Measurements from ENCODE around the gene AASDHPPT.

The AASDHPPT gene

DNA sequence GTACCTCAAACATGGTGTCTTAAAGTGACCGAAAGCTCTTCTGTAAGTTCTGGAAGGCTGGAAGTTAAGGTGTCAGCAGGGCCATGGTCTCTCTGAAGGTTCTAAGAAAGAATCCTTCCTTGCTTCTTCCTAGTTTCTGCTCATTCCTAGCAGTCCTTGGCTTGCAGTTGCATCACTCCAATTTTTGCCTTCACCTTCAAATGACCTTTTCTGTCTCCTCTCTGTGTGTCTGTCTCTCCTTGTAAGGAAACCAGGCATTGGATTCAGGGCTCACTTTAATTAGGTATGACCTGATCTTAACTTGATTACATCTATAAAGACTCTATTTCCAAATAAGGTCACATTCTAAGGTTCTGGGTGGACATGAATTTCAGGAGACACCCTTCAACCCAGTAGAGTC lies 8.7 kb downstream of the AASDHPPT start:
- H3K4me3 ChIP-seq (replicated peaks in 1 of 2; ENCODE audit: low read depth in 2 of 2, low read length in 2 of 2): no peak overlapping the region
- TF ChIP-seq, protein P1, sequence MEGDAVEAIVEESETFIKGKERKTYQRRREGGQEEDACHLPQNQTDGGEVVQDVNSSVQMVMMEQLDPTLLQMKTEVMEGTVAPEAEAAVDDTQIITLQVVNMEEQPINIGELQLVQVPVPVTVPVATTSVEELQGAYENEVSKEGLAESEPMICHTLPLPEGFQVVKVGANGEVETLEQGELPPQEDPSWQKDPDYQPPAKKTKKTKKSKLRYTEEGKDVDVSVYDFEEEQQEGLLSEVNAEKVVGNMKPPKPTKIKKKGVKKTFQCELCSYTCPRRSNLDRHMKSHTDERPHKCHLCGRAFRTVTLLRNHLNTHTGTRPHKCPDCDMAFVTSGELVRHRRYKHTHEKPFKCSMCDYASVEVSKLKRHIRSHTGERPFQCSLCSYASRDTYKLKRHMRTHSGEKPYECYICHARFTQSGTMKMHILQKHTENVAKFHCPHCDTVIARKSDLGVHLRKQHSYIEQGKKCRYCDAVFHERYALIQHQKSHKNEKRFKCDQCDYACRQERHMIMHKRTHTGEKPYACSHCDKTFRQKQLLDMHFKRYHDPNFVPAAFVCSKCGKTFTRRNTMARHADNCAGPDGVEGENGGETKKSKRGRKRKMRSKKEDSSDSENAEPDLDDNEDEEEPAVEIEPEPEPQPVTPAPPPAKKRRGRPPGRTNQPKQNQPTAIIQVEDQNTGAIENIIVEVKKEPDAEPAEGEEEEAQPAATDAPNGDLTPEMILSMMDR (IDR thresholded peaks at IDR 0.05; ENCODE audit: low read depth, low read length): no peak
- peak in 1 of 2 donors; percentile 5 for DNase-seq (ENCODE audit: low read depth in 2 of 2)

DNA sequence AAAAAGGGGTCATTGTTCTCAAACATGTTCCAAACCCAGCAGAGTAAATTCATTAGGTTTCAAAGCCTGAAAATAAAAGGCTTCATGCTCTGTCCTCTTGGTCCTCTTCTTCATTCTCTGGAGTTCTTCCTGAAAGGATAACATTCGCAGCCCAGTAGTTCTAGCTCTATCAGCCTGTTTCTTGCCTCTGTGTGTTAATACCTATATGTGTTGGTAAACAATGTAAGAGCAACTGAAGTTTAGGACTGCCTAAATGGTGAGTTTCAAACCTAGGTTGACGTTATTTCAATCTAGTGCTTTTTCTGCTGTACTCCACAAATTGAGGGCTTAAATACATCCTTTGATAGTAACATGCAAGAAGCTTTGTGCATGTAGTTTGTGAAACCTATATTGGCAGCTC lies 9.4 kb downstream of the AASDHPPT start:
- no peak overlapping the region for H3K4me3 ChIP-seq (replicated peaks in 1 of 2; ENCODE audit: low read depth in 2 of 2, low read length in 2 of 2)
- TF ChIP-seq, protein P1 (IDR thresholded peaks at IDR 0.05; ENCODE audit: low read depth, low read length): no peak

DNA sequence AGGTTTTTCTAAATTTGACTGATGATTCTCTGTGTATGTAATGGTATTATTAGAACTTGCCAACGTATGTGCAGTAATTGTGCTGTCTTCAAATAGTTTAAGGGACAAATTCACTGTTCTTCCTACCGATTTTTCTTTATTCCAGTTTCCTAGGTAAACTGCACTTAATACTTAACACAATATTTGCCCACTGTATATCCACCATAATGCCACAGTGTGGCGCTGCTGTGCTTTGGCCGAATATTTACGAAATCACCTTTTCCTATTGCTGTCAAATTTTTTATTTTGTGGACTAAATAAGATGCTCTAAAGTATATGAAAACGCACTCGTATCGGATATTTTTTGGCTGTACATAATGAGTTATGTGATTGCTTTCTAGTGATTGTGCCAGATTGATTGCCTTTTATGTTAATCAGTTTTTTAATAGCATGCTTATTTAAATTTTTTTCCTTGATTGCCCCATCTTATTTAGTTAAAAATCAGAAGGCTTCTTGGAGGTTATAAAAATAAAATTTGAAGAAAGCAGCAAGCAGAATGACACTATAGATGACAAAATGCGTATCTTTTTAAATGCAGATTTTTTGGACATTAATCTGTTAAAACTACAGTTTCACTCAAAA lies 10.5 kb downstream of the AASDHPPT start:
- peak; percentile 70 to 80 for DNase-seq (ENCODE audit: low read depth in 2 of 2)
- TF ChIP-seq, protein P1 (IDR thresholded peaks at IDR 0.05; ENCODE audit: low read depth, low read length): peak; percentile 90
- H3K4me3 ChIP-seq (replicated peaks in 1 of 2; ENCODE audit: low read depth in 2 of 2, low read length in 2 of 2): no peak overlapping the region

More for the DNA sequence above, 9.4 kb downstream of the AASDHPPT start:
- DNase-seq (ENCODE audit: low read depth in 2 of 2): no peak

DNA sequence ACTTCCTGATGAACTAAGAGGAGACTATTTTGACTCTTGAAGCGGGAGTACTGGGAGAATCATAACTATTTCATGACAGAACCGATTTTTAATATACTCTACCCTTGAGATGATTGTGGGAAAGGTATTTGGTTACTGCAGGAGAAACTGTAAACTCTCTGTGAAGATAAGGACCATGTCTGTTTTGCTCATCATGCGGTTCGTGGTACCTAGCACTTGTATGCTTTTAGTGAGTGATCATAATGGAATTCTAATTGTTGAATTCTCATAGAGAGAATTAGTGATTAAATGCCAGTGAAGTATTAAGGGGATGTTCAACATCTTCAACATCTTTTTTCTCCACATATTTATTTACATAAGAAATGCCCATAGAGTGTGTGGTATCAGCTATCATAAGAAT lies 11.4 kb downstream of the AASDHPPT start:
- TF ChIP-seq, protein P1 (IDR thresholded peaks at IDR 0.05; ENCODE audit: low read depth, low read length): no peak
- no peak overlapping the region for H3K4me3 ChIP-seq (replicated peaks in 1 of 2; ENCODE audit: low read depth in 2 of 2, low read length in 2 of 2)
- peak in 1 of 2 donors; percentile 5 for DNase-seq (ENCODE audit: low read depth in 2 of 2)

DNA sequence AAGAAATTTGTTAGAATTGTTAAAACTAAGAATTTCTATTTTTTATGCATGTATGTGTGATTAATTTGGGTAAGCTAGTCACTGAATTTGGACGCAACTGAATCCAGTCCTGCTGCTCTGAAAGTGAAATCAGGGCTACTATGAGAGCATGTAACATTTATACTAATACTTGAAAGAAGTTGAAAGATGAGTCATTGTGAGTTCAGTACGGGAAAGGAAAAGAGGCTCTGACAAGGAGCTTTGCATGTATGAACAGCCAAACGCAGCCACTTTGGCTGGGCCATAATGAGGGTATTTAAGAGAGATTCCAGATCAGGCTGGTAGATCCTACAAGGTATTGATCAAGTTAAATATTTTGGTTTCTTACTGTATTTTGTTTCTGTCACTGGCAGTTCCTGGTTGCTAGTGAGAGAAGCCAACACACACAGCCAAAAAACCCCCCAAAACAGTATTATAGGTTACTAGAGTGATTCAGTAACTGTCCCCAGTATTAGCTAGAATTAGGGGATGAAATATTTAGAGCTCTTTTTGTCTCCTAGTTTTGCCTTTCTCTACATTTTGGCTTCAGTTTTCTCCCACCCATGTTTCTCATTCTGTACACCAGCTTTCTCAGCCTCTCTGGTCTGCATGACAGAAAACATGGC lies 14.1 kb downstream of the AASDHPPT start:
- no peak overlapping the region for H3K4me3 ChIP-seq (replicated peaks in 1 of 2; ENCODE audit: low read depth in 2 of 2, low read length in 2 of 2)
- DNase-seq (ENCODE audit: low read depth in 2 of 2): peak; percentile 73 to 83
- TF ChIP-seq, protein P1 (IDR thresholded peaks at IDR 0.05; ENCODE audit: low read depth, low read length): no peak

DNA sequence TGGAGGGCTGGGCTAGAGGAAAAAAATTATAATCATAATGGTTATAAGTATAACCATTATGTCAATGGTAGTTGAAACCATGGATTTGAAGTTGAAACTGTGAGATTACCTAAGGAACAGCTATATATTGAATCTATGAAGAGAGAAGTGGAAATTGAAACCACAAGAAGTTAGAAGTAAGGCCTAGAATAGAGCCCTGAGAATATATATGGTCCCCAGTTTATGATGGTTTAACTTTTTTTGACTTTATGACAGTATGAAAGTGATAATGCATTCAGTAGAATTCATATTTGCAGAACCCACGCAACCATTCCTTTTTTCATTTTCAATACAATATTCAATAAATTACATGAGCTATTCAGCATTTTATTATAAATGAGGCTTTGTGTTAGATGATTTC lies 15.0 kb downstream of the AASDHPPT start:
- TF ChIP-seq, protein P1 (IDR thresholded peaks at IDR 0.05; ENCODE audit: low read depth, low read length): no peak
- no peak for DNase-seq (ENCODE audit: low read depth in 2 of 2)
- H3K4me3 ChIP-seq (replicated peaks in 1 of 2; ENCODE audit: low read depth in 2 of 2, low read length in 2 of 2): no peak overlapping the region

Measured in cardiac fibroblast (primary cell).